ENCODE results near the gene KIRREL3. TPM values are rescaled to one million over a fixed set of nuclear protein-coding genes. Genes with fewer than 3 reads are reported as not detected.

Gene KIRREL3
- total and polyA plus RNA-seq, 4 donors, result 0.02 to 0.71 (median 0.15) TPM; not detected in 1

GRCh38 chr11:126646701-126647557 is 353.6 kb downstream of the KIRREL3 start:
- DNase-seq (no peak), ATAC-seq (ENCODE audit: insufficient read depth, low FRiP score) (no peak)
- Histone ChIP-seq H3K27me3 (ENCODE audit: control insufficient read depth in 3 of 3, insufficient read depth in 3 of 3, low read length in 2 of 3) (no peaks in the 10 kb centered on the region), H3K9me3 (ENCODE audit: control insufficient read depth in 4 of 4, insufficient read depth in 3 of 4, low read length in 3 of 4) (no peaks in the 10 kb centered on the region), H3K4me3 (no peak overlapping the region), H3K27ac (ENCODE audit: low read depth in 1 of 2, low read length in 1 of 2) (no peak overlapping the region), H3K9ac (ENCODE audit: insufficient read depth in 1 of 2, low read length in 2 of 2) (no peak overlapping the region), H3K36me3 (ENCODE audit: control insufficient read depth in 4 of 4, insufficient read depth in 4 of 4, low read length in 4 of 4) (no peaks in the 10 kb centered on the region), H3K4me1 (ENCODE audit: control insufficient read depth in 5 of 5, insufficient read depth in 5 of 5, low read length in 5 of 5) (no peaks in the 10 kb centered on the region)
- WGBS, 2 donors, result 89 to 91% methylated on average over 10 of the region's 10 CpGs
- TF ChIP-seq CTCF (IDR thresholded peaks at IDR 0.05; ENCODE audit: control extremely low read depth, extremely low read depth), result no peak

- no peak for ATAC-seq (ENCODE audit: insufficient read depth, low FRiP score)
- no peak for DNase-seq
- Histone ChIP-seq H3K36me3 (ENCODE audit: control insufficient read depth in 4 of 4, insufficient read depth in 4 of 4, low read length in 4 of 4) (no peaks in the 10 kb centered on the region), H3K27ac (ENCODE audit: low read depth in 1 of 2, low read length in 1 of 2) (no peak overlapping the region), H3K4me1 (ENCODE audit: control insufficient read depth in 5 of 5, insufficient read depth in 5 of 5, low read length in 5 of 5) (no peaks in the 10 kb centered on the region), H3K9me3 (ENCODE audit: control insufficient read depth in 4 of 4, insufficient read depth in 3 of 4, low read length in 3 of 4) (no peaks in the 10 kb centered on the region), H3K27me3 (ENCODE audit: control insufficient read depth in 3 of 3, insufficient read depth in 3 of 3, low read length in 2 of 3) (no peaks in the 10 kb centered on the region), H3K9ac (ENCODE audit: insufficient read depth in 1 of 2, low read length in 2 of 2) (no peak overlapping the region), H3K4me3 (no peak overlapping the region)
- 80 to 86% methylated on average over 7 of the region's 7 CpGs for WGBS, 2 donors
- no peak for TF ChIP-seq CTCF (IDR thresholded peaks at IDR 0.05; ENCODE audit: control extremely low read depth, extremely low read depth)
Measured at GRCh38 chr11:126645186-126645585, 355.4 kb downstream of the KIRREL3 start.

- no peak overlapping the region for H3K27ac ChIP-seq (ENCODE audit: low read depth in 1 of 2, low read length in 1 of 2)
- no peaks in the 10 kb centered on the region for H3K27me3 ChIP-seq (ENCODE audit: control insufficient read depth in 3 of 3, insufficient read depth in 3 of 3, low read length in 2 of 3)
- peaks cover 0 to 3% (median 0%) of the 10 kb centered on the region in 4 donors for H3K9me3 ChIP-seq (ENCODE audit: control insufficient read depth in 4 of 4, insufficient read depth in 3 of 4, low read length in 3 of 4)
- H3K4me3 ChIP-seq, result no peak overlapping the region
- H3K36me3 ChIP-seq (ENCODE audit: control insufficient read depth in 4 of 4, insufficient read depth in 4 of 4, low read length in 4 of 4), result no peaks in the 10 kb centered on the region
- WGBS, 2 donors, result 73 to 79% methylated on average over 12 of the region's 12 CpGs
- no peaks in the 10 kb centered on the region for H3K4me1 ChIP-seq (ENCODE audit: control insufficient read depth in 5 of 5, insufficient read depth in 5 of 5, low read length in 5 of 5)
- no peak for TF ChIP-seq CTCF (IDR thresholded peaks at IDR 0.05; ENCODE audit: control extremely low read depth, extremely low read depth)
- H3K9ac ChIP-seq (ENCODE audit: insufficient read depth in 1 of 2, low read length in 2 of 2), result no peak overlapping the region
- DNase-seq, result peak in 1 of 3 donors; percentile 7
- ATAC-seq (ENCODE audit: insufficient read depth, low FRiP score), result no peak
Measured at GRCh38 chr11:126640186-126640585, 360.4 kb downstream of the KIRREL3 start.
